K562 (cell line): ENCODE results near the gene STUM. TPM values are rescaled to one million over a fixed set of nuclear protein-coding genes. Genes with fewer than 3 reads are reported as not detected.

Experiments used
- ATAC-seq: fragments of 200-7000 bp; cut with Tn5 transposase; 3 replicates; pipeline ENCODE4 v1.9.1; 2020; ENCODE audit warnings: moderate library complexity
- BruUV-seq: library from RNA; stranded (reverse); fragments of 400-500 nt; replicated peaks from 2 replicates; lab custom pipeline; 2021; lab: Mats Ljungman, UMichigan
- CTCF ChIA-PET: fragments of 300-600 bp; formaldehyde crosslinking; extraction: SDS; loops from one replicate; lab custom pipeline; 2021; ENCODE audit warnings: low intra/inter-chr PET ratio; lab: Yijun Ruan, JAX
- POLR2A ChIA-PET: fragments of 300-600, 350-650 bp; sonication (Branson Sonifier 250); formaldehyde crosslinking; extraction: SDS; loops from one replicate; lab custom pipeline; 2021; ENCODE audit warnings: antibody characterized with exemption, inconsistent platforms; lab: Yijun Ruan, JAX
- DNase-seq, 4 experiments: peaks; one replicate each; pipeline versions ENCODE4 v3.0.0 to v3.0.0-alpha.2; 2011 to 2018; ENCODE audit warnings: low spot score in 3 of 4, mixed read lengths in 3 of 4; ENCODE audit errors: extremely low read depth in 1 of 4
- FAIRE-seq: peaks from 2 replicates; lab custom pipeline; 2011; peaks lifted over from hg19 to GRCh38; lab: Jason Lieb, UNC
- H2AFZ ChIP-seq: 2 replicates; pipeline ENCODE4 v1.6.0; 2011; ENCODE audit warnings: low read depth, low read length, control low read depth, inconsistent platforms
- H3K27ac ChIP-seq: fragments of 200-600 bp; 3 replicates; pipeline ENCODE4 v1.8.0; 2011; ENCODE audit warnings: low read depth, mild to moderate bottlenecking, control low read depth, inconsistent platforms, low read length, moderate library complexity, mixed read lengths; ENCODE audit errors: extremely low read depth
- H3K27me3 ChIP-seq, 2 experiments: fragments of 300-600 bp in 1 of 2; 2 replicates in 1 of 2; 3 replicates in 1 of 2; pipeline versions ENCODE4 v1.6.0 to v1.8.0; 2011; ENCODE audit warnings: inconsistent platforms in 2 of 2, low read length in 2 of 2, mild to moderate bottlenecking in 1 of 2, mixed read lengths in 1 of 2, moderate library complexity in 1 of 2; ENCODE audit not compliant: control insufficient read depth in 2 of 2, insufficient read depth in 2 of 2
- H3K36me3 ChIP-seq: fragments of 300-600 bp; 3 replicates; pipeline ENCODE4 v1.8.0; 2011; ENCODE audit warnings: mild to moderate bottlenecking, low read length, inconsistent platforms; ENCODE audit not compliant: control insufficient read depth, insufficient read depth
- H3K4me1 ChIP-seq, 2 experiments: fragments of 200-600 bp in 1 of 2; replicated peaks in 1 of 2; 2 replicates in 1 of 2; 3 replicates in 1 of 2; pipeline versions ENCODE4 v1.5.1 to v1.8.0; 2011; ENCODE audit warnings: inconsistent platforms in 2 of 2, low read length in 2 of 2, mild to moderate bottlenecking in 1 of 2, mixed read lengths in 1 of 2, moderate library complexity in 1 of 2; ENCODE audit not compliant: control insufficient read depth in 2 of 2, insufficient read depth in 2 of 2
- H3K4me2 ChIP-seq: 2 replicates; pipeline ENCODE4 v1.6.1; 2011; ENCODE audit warnings: low read length, control low read depth, inconsistent platforms, mixed read lengths; ENCODE audit not compliant: insufficient read depth
- H3K4me3 ChIP-seq: fragments of 200-600 bp; sonication (generic), shearing (Covaris generic); 2 replicates; pipeline ENCODE4 v1.5.1; 2016; ENCODE audit warnings: control low read depth, inconsistent platforms
- H3K79me2 ChIP-seq: fragments of 200-600 bp; 3 replicates; pipeline ENCODE4 v1.8.0; 2011; ENCODE audit warnings: low read length, inconsistent platforms; ENCODE audit not compliant: control insufficient read depth, insufficient read depth
- H3K9ac ChIP-seq, 2 experiments: 2 replicates each; pipeline versions ENCODE4 v1.6.0 to v1.6.1; 2011; ENCODE audit warnings: low read depth in 2 of 2, low read length in 2 of 2, control low read depth in 1 of 2, inconsistent platforms in 1 of 2, mild to moderate bottlenecking in 1 of 2, mixed read lengths in 1 of 2; ENCODE audit not compliant: insufficient read depth in 1 of 2
- H3K9me1 ChIP-seq: one replicate; pipeline ENCODE4 v1.6.0; 2011; ENCODE audit warnings: inconsistent platforms, mild to moderate bottlenecking, low read length, moderate library complexity; ENCODE audit not compliant: control insufficient read depth, insufficient read depth
- H3K9me3 ChIP-seq: replicated peaks from 2 replicates; pipeline ENCODE4 v1.5.1; 2011; ENCODE audit warnings: low read depth, low read length, inconsistent platforms; ENCODE audit not compliant: control insufficient read depth, insufficient read depth
- H4K20me1 ChIP-seq: replicated peaks from 2 replicates; pipeline ENCODE4 v1.6.1; 2011; ENCODE audit warnings: low read length, inconsistent platforms, mixed read lengths; ENCODE audit not compliant: control insufficient read depth, insufficient read depth
- SREBF2 ChIP-seq: sonication (generic); formaldehyde crosslinking; IDR thresholded peaks from 2 replicates; pipeline ENCODE4 v1.4.0; 2020; ENCODE audit warnings: mild to moderate bottlenecking, missing genetic modification reagents
- TAF1 ChIP-seq: IDR thresholded peaks from 2 replicates; pipeline ENCODE4 v1.6.1; 2011; ENCODE audit warnings: mild to moderate bottlenecking, low read length, moderate library complexity; ENCODE audit not compliant: insufficient read depth, control insufficient read depth, severe bottlenecking; ENCODE audit errors: extremely low read depth
- ZNF146 ChIP-seq: IDR thresholded peaks from one replicate; pipeline ENCODE4 v1.6.1; 2018; ENCODE audit warnings: missing compliant biosample characterization; ENCODE audit not compliant: unreplicated experiment
- ZNF232 ChIP-seq: sonication (generic); formaldehyde crosslinking; IDR thresholded peaks from 2 replicates; pipeline ENCODE4 v1.8.0; 2022; ENCODE audit warnings: mild to moderate bottlenecking, missing genetic modification reagents
- ZNF407 ChIP-seq: fragments of 450-650 bp; IDR thresholded peaks from 2 replicates; pipeline ENCODE4 v1.6.1; 2016; ENCODE audit warnings: low read depth
- ZNF511 ChIP-seq: sonication (generic); formaldehyde crosslinking; IDR thresholded peaks from 2 replicates; pipeline ENCODE4 v1.8.0; 2022; ENCODE audit warnings: mild to moderate bottlenecking, missing genetic modification reagents
- ZNF695 ChIP-seq: fragments of 450-650 bp; formaldehyde crosslinking; IDR thresholded peaks from 2 replicates; pipeline ENCODE4 v1.4.0; 2020; ENCODE audit warnings: mild to moderate bottlenecking, moderate library complexity
- WGBS: fragments of 100-300 bp; shearing (Covaris generic); methylation state at CpG from one replicate; pipeline ENCODE4 v1.1.6; 2016; ENCODE audit warnings: low coverage, mixed read lengths; ENCODE audit not compliant: insufficient coverage; ENCODE audit errors: missing lambda C conversion rate; 5-methylcytosine and 5-hydroxymethylcytosine counted together
- in situ Hi-C: fragments of 300-500 bp; cut with MboI; formaldehyde crosslinking; loops from 4 replicates; pipeline ENCODE4 v1.15.0; 2018; ENCODE audit warnings: inconsistent platforms, mixed read lengths
- intact Hi-C: fragments of 100-400 bp; cut with micrococcal nuclease; formaldehyde crosslinking; loops from 2 replicates; pipeline ENCODE4 v1.14.2; 2022
- polyA plus RNA-seq, 8 experiments: library from polyadenylated mRNA; depleted of rRNA in 4 of 8; stranded (reverse) in 5 of 8; unstranded in 3 of 8; fragments of >200 nt; fragmentation: Nextera tagmentation in 2 of 8; fragmentation: Illumina TruSeq in 1 of 8; extraction: Ambion mirVana in 2 of 8; extraction: Trizol in 1 of 8; gene quantifications; 2 replicates each; pipeline versions ENCODE4 v1.2.1 to v1.2.3, GENCODE V29; 2011 to 2014; ENCODE audit warnings: inconsistent platforms in 1 of 8, missing spikeins in 1 of 8
- total RNA-seq, 7 experiments: library from RNA; depleted of rRNA in 6 of 7; stranded (reverse); fragments of >200 nt in 6 of 7; fragmentation: Illumina TruSeq in 2 of 7; extraction: Trizol in 2 of 7; gene quantifications; 2 replicates each; pipeline versions ENCODE4 v1.2.1 to v1.2.3, GENCODE V29; 2011 to 2021; ENCODE audit warnings: low replicate concordance in 1 of 7

Gene STUM
- total and polyA plus RNA-seq, 9 of the 15 experiments (the other 6 are each of a cell fraction or from before 2014, with no cell fraction given), result not detected

GRCh38 chr1:226532553-226532952 is 16.0 kb upstream of the STUM start (continued):
- no peak for TF ChIP-seq ZNF511
- no peak for TF ChIP-seq ZNF232 (CRISPR knock-in tag)
- TF ChIP-seq ZNF146 (CRISPR knock-in tag), result no peak
- no peak for TF ChIP-seq ZNF695 (CRISPR knock-in tag)

DNA sequence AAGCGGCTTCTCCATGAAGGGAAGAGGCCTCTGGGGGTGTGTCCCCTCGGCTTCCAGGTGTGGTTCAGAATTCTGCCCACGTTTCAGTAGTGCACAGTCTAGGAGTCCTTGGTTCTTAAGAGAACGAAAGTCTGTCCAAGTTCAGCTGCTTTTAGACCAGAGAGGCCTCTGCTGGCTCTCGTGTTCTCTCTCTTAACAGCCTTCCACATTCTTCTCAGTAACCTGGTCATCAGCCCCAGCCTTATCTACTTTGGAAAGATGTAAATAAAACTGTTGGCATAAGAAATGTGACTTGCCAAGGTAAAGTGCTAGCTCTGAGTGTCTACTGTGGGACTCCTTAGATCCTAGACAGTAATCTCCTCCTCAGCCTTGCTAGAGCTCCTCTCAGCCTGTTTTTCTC is 15.3 kb upstream of the STUM start:
- intact Hi-C loops, result no loop called here
- no TSS peak for BruUV-seq
- no peak for FAIRE-seq
- no peak overlapping the region for H3K4me3 ChIP-seq
- peaks cover 42 to 65% of the 10 kb centered on the region in 2 experiments for H3K27me3 ChIP-seq
- ChIA-PET POLR2A (interaction anchor here (0.8 to 1.2 kb wide), 2 partner anchors 8 to 10 kb away, joined by 3 to 8 read pairs; no protein-coding TSS in a partner anchor), CTCF (no interaction called here)
- no peaks in the 10 kb centered on the region for H3K9me1 ChIP-seq
- no peak overlapping the region for H2AFZ ChIP-seq
- ATAC-seq, result no peak
- H3K79me2 ChIP-seq, result no peaks in the 10 kb centered on the region
- no peak overlapping the region for H3K27ac ChIP-seq
- 2% methylated on average over 5 of the region's 5 CpGs for WGBS
- in situ Hi-C loops, result no loop called here
- no peaks in the 10 kb centered on the region for H3K9me3 ChIP-seq
- no peak overlapping the region for H3K9ac ChIP-seq
- H4K20me1 ChIP-seq, result no peaks in the 10 kb centered on the region
- no peaks in the 10 kb centered on the region for H3K36me3 ChIP-seq
- DNase-seq, result no peak
- TF ChIP-seq SREBF2 (CRISPR knock-in tag) (no peak), ZNF407 (no peak), TAF1 (no peak)
- no peaks in the 10 kb centered on the region for H3K4me1 ChIP-seq
- no peak overlapping the region for H3K4me2 ChIP-seq
